PC-9 (cell line): ENCODE results near the gene TOP1.

Source experiments
- EZH2 ChIP-seq: fragments of 200-600 bp; sonication (generic); IDR thresholded peaks from 2 replicates; pipeline ENCODE4 v1.8.0; 2017; ENCODE audit warnings: antibody characterized with exemption, low read depth
- TF ChIP-seq, protein P1 (sequence below): fragments of 200-600 bp; sonication (generic); conservative IDR thresholded peaks from 2 replicates; pipeline ENCODE4 v1.6.1; 2017; ENCODE audit warnings: mixed run types, antibody characterized with exemption, mild to moderate bottlenecking, moderate library complexity

DNA sequence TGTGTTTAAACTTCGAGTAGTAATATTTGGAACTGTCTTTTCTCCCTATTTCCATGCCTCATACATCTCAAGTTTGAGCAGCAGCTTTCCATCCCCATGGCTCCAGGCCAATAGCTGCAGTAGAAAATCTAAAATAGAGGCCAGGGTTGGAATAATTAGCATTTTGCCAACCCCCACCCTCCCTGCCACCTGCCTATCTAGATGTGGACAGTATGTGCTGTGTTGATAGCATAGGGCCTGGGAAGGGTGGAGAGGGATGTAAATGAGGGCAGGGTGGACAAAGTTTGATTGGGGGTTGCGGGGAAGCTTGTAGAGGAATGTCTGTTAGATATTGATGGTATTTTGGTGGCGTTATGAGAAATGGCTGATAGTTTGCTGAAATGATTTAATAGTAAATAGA is 5.6 kb downstream of the TOP1 start:
- TF ChIP-seq, protein P1, sequence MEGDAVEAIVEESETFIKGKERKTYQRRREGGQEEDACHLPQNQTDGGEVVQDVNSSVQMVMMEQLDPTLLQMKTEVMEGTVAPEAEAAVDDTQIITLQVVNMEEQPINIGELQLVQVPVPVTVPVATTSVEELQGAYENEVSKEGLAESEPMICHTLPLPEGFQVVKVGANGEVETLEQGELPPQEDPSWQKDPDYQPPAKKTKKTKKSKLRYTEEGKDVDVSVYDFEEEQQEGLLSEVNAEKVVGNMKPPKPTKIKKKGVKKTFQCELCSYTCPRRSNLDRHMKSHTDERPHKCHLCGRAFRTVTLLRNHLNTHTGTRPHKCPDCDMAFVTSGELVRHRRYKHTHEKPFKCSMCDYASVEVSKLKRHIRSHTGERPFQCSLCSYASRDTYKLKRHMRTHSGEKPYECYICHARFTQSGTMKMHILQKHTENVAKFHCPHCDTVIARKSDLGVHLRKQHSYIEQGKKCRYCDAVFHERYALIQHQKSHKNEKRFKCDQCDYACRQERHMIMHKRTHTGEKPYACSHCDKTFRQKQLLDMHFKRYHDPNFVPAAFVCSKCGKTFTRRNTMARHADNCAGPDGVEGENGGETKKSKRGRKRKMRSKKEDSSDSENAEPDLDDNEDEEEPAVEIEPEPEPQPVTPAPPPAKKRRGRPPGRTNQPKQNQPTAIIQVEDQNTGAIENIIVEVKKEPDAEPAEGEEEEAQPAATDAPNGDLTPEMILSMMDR: no peak
- no peak for TF ChIP-seq EZH2
